Measurements from ENCODE around the gene ZNF281. TPM values are rescaled to one million over a fixed set of nuclear protein-coding genes. Genes with fewer than 3 reads are reported as not detected.

ZNF281 gene, protein sequence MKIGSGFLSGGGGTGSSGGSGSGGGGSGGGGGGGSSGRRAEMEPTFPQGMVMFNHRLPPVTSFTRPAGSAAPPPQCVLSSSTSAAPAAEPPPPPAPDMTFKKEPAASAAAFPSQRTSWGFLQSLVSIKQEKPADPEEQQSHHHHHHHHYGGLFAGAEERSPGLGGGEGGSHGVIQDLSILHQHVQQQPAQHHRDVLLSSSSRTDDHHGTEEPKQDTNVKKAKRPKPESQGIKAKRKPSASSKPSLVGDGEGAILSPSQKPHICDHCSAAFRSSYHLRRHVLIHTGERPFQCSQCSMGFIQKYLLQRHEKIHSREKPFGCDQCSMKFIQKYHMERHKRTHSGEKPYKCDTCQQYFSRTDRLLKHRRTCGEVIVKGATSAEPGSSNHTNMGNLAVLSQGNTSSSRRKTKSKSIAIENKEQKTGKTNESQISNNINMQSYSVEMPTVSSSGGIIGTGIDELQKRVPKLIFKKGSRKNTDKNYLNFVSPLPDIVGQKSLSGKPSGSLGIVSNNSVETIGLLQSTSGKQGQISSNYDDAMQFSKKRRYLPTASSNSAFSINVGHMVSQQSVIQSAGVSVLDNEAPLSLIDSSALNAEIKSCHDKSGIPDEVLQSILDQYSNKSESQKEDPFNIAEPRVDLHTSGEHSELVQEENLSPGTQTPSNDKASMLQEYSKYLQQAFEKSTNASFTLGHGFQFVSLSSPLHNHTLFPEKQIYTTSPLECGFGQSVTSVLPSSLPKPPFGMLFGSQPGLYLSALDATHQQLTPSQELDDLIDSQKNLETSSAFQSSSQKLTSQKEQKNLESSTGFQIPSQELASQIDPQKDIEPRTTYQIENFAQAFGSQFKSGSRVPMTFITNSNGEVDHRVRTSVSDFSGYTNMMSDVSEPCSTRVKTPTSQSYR
- 29.7 and 33.1 TPM in 2 replicates for total RNA-seq

GRCh38 chr1:200409761-200410565 is at the start of gene ZNF281:
ZNF281 (minus strand) TSS chr1:200410036; CDS start chr1:200409705, 331 bp downstream.

Other genes with a start within 250 kb of the ZNF281 start
- gene KIF14, start 210.7 kb upstream of the ZNF281 start, total RNA-seq = 4.3 and 6.1 TPM in 2 replicates

All from articular chondrocyte of knee joint (primary cell).